ENCODE data around the gene KLRD1. TPM values are rescaled to one million over a fixed set of nuclear protein-coding genes. Genes with fewer than 3 reads are reported as not detected.

KLRD1 gene, protein sequence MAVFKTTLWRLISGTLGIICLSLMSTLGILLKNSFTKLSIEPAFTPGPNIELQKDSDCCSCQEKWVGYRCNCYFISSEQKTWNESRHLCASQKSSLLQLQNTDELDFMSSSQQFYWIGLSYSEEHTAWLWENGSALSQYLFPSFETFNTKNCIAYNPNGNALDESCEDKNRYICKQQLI
- total RNA-seq = under 0.01 TPM

DNA sequence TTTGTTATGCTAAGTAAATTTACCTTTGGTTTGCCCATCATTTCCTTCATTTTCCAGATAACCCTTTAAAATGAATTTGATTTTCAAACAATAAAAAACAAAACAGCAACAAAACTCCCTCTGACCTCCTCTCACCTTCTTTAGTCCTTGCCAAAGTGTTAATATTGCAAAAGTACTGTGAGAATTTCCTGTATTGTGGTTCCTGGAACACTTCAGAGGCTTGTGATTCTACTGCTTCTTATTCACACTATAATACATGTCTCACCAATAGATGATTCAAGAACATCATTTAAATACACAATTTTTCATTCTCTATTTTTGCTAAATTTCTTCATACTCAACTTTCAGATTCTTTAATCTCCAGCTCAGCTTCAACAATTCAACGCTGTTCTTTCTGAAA, at the start of gene KLRD1:
Gene KLRD1 (plus strand): TSS at position 241 of the 400 bp plus-strand sequence. CDS start 208 bp downstream, outside the sequence.

Other genes starting within 250 kb of the KLRD1 start
- gene CLEC1A, start 208.9 kb upstream of the KLRD1 start, total RNA-seq = 0.69 TPM
- 2.1 TPM for gene CLEC7A, start 177.7 kb upstream of the KLRD1 start, total RNA-seq
- 16.4 TPM for gene OLR1, start 135.7 kb upstream of the KLRD1 start, total RNA-seq
- gene TMEM52B, start 128.8 kb upstream of the KLRD1 start, total RNA-seq = 2.3 TPM
- gene GABARAPL1, start 95.0 kb upstream of the KLRD1 start, total RNA-seq = 85.3 TPM
- 0.92 TPM for gene KLRK1, start 82.2 kb downstream of the KLRD1 start, total RNA-seq
- gene KLRC4, start 101.9 kb downstream of the KLRD1 start, total RNA-seq = 1.2 TPM
- 5.5 TPM for gene KLRC3, start 112.7 kb downstream of the KLRD1 start, total RNA-seq
- gene KLRC2, start 128.1 kb downstream of the KLRD1 start, total RNA-seq = 4.4 TPM
- gene KLRC1, start 145.5 kb downstream of the KLRD1 start, total RNA-seq = not detected
- gene EIF2S3B, start 198.0 kb downstream of the KLRD1 start, total RNA-seq = 0.92 TPM

All from diencephalon (tissue), 1 donor.